ENCODE results near the gene ADAD2. TPM values are rescaled to one million over a fixed set of nuclear protein-coding genes. Genes with fewer than 3 reads are reported as not detected.

ADAD2 gene
- total and polyA plus RNA-seq, 9 of the 15 experiments (the other 6 are each of a cell fraction or from before 2014, with no cell fraction given): 0.07 TPM; not detected in 8

DNA sequence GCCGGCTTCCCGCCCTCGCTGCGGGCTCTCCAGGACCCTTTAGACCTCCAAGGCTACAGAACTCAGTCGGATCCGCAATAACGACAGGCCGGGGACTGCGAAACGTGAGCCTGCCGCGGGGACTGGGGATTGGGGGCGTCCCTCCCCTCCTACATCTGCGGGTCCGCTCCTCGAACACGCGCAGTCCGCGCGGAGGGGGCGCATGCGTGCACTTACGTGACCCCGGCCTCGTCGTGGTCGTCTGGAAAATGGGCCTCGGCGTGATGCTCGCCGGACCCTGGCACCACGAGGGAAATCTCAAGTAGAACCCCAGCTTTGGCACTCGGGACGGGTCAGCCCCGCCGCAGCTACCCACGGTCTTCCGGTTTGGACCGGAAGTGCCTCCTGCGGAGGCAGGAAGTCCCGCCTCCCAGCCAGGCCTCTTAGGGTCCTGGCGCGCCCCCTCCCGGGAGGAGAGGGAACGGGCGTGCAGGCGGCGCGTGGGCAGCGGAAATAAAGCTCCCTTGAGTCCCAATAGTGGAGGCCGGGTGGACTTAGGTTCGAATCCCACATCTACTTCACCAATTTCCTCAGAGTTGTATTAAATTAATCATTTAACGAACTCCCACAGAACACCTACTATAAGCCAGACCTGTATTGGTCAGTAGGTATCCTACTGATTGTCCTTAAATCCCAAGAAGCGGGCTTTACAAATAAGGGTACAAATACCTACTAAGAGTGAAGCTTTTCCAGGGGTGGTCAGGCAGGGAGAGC, 4.1 kb upstream of the ADAD2 start, which contains the start of gene TAF1C (continued):
- peak; percentile 98 for TF ChIP-seq GABPB1 (CRISPR knock-in tag; IDR thresholded peaks at IDR 0.05)
- no peak for TF ChIP-seq ZNF318 (IDR thresholded peaks at IDR 0.05; ENCODE audit: borderline replicate concordance in 1 of 2, low read depth in 1 of 2)
- no peak for TF ChIP-seq ZBED1 (IDR thresholded peaks at IDR 0.05)
- TF ChIP-seq TBP (optimal IDR thresholded peaks at IDR 0.05; ENCODE audit: low read depth, low read length): peak; percentile 81
- TF ChIP-seq ZNF239 (CRISPR knock-in tag; IDR thresholded peaks at IDR 0.05): no peak
- TF ChIP-seq MEF2D (tag; conservative IDR thresholded peaks at IDR 0.05; ENCODE audit: low read depth): no peak; the same call in 1 of the 2 replicates
- TF ChIP-seq MED1 (CRISPR knock-in tag; IDR thresholded peaks at IDR 0.05; ENCODE audit: borderline replicate concordance): no peak
- TF ChIP-seq ZFP36 (IDR thresholded peaks at IDR 0.05; ENCODE audit: low read depth, low read length, partially characterized antibody): no peak
- TF ChIP-seq E4F1 (CRISPR knock-in tag; IDR thresholded peaks at IDR 0.05; ENCODE audit: borderline replicate concordance): no peak
- no peak for TF ChIP-seq TAF9B (IDR thresholded peaks at IDR 0.05; ENCODE audit: partially characterized antibody)
- TF ChIP-seq RHOXF2B (CRISPR knock-in tag; conservative IDR thresholded peaks at IDR 0.05): no peak
- no peak for TF ChIP-seq NFE2L1 (tag; IDR thresholded peaks at IDR 0.05; ENCODE audit: borderline replicate concordance, low read depth)
- no peak for TF ChIP-seq ZNF76 (CRISPR knock-in tag; IDR thresholded peaks at IDR 0.05; ENCODE audit: borderline replicate concordance)
- TF ChIP-seq CEBPB (tag; IDR thresholded peaks at IDR 0.05): no peak

Data from K562 (cell line).